ENCODE measurements around the gene NFATC1.

NFATC1 gene

DNA sequence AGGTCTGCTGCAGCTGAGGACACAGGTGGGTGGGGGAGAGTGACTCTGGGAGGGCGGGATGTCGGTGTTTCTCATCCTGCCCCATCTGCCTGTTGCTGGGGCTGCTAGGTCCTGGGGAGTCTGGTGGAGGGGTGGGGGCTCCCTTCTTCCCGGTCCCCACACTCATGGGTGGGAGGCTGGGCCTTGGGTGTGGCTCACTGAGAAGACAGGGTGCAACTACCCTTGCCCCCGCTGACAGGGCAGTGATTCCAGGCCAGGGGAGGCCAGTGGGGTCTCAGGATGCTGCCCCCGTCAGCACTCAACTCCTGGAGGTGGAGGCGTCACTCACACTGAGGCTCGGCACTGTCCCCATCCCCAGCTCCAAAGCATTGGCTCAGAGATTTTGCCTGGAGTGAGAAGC, 7.7 kb upstream of the NFATC1 start:
- Histone ChIP-seq H3K4me3 (no peak overlapping the region), H3K27ac (no peak overlapping the region)
- DNase-seq (ENCODE audit: low spot score), result peak; percentile 62
- TF ChIP-seq, protein P1, sequence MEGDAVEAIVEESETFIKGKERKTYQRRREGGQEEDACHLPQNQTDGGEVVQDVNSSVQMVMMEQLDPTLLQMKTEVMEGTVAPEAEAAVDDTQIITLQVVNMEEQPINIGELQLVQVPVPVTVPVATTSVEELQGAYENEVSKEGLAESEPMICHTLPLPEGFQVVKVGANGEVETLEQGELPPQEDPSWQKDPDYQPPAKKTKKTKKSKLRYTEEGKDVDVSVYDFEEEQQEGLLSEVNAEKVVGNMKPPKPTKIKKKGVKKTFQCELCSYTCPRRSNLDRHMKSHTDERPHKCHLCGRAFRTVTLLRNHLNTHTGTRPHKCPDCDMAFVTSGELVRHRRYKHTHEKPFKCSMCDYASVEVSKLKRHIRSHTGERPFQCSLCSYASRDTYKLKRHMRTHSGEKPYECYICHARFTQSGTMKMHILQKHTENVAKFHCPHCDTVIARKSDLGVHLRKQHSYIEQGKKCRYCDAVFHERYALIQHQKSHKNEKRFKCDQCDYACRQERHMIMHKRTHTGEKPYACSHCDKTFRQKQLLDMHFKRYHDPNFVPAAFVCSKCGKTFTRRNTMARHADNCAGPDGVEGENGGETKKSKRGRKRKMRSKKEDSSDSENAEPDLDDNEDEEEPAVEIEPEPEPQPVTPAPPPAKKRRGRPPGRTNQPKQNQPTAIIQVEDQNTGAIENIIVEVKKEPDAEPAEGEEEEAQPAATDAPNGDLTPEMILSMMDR (IDR thresholded peaks at IDR 0.05), result no peak

DNA sequence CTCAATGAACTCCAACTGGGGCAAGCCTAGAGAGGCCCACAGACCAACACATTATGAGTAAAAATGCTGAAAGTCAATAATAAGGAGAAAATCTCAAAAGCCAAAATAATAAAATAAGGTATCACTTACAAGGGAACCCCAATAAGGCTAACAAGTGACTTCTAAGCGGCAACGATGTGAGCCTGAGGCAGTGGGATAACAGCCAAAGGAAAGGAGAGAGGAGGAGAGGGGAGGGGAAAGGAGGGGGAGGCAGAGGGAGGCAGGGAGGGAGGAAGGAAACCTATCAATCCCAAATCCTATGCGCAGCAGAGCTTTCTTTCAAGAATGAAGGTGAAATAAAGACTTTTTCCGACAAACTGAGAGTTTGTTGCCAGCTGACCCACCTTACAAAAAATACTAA, 6.0 kb upstream of the NFATC1 start:
- DNase-seq (ENCODE audit: low spot score), result no peak
- H3K27ac ChIP-seq, result no peak overlapping the region
- no peak overlapping the region for H3K4me3 ChIP-seq
- TF ChIP-seq, protein P1 (IDR thresholded peaks at IDR 0.05), result no peak

DNA sequence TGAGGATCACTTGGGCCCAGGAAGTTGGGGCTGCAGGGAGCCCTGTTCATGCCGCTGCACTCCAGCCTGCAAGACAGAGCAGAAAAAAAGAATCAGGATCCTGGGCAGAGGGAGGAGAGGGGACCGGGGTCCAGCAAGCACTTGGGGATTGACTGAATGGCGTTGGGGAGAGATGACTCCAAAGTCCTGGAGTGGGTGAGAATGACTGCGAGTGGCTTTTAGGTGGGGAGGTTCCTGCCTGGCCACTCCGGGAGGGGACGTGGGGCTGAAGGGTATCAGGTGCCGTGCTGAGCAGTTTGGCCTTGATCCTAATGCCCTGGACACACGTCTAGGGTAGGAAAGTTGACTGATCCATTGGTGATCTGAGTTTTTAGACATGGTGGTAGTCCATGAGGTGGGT, 3.5 kb upstream of the NFATC1 start:
- TF ChIP-seq, protein P1 (IDR thresholded peaks at IDR 0.05), result no peak

DNA sequence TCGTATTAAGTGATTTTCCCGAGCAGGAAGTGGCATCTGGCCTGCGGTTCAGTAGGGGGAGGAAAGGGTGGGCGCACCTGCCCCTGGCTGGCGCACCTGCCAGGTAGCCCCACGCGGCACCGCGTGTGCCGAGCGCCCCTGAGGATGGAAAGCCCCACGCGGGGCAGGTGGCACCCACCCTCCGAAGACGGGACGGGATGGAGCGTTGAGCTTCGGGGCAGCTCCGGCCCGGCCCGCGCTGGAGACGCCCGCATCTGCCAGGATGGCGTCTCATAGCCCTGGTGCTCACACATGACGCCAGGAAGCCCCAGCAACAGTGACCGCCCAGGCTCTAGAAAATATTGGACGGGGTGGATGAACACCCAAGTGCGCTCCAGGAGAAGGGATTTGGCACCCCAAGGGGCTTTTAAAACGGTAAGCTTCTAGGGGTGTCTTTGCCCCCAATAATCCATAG, 2.5 kb upstream of the NFATC1 start:
- peak; percentile 84 for DNase-seq (ENCODE audit: low spot score)
- TF ChIP-seq, protein P1 (IDR thresholded peaks at IDR 0.05), result no peak
- Histone ChIP-seq H3K4me3 (peak overlapping the region; percentile 90), H3K27ac (peak overlapping the region; percentile 96 to 99)

More for the DNA sequence above, 3.5 kb upstream of the NFATC1 start:
- H3K27ac ChIP-seq, result peak overlapping the region; percentile 2 to 96
- peak; percentile 73 for DNase-seq (ENCODE audit: low spot score)
- H3K4me3 ChIP-seq, result no peak overlapping the region

DNA sequence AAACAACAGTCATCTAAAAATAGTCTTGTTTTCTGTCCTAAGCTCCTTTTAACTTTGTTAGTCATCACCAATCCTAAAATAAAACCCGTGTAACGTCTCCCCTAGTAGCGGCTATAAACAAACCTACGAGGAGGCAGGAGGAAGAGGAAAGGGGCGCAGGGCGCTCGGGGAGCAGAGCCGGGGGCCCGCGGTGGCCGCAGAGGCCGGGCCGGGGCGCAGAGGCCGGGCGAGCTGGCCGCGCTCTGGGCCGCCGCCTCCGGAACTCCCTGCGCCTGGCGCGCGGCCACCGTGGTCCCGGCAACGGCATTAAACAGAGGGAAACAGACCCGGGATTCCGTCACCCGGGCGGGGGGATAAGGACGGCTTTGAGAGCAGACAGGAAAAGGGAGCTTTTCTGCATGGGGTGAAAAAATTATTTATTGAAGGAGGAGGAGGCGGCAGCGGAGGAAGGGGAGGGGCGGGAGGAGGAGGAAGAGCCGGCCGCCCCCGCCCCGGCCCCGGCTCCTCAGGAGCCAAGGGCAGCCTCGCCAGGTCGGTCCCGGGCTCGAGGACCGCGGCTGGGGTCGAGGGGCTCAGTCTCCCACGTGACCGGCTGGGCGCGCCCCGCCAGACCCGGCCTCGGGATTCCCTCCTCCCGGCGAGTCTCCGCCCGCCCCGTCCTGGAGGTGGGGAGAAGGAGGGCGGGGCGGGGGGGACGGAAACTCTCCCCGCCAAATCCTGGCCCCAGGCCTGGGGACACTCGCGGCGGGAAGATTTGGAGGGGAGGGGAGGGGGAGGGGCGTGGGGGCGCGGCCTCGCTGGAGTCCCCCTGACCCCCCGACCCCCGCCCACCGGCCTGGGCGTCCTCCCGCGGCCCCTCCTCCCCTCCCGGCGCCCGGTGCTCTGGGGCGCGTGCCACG, 1.8 kb upstream of the NFATC1 start:
- TF ChIP-seq, protein P1 (IDR thresholded peaks at IDR 0.05), result no peak
- Histone ChIP-seq H3K4me3 (peak overlapping the region; percentile 90), H3K27ac (peak overlapping the region; percentile 96 to 99)
- peak; percentile 95 for DNase-seq (ENCODE audit: low spot score)

DNA sequence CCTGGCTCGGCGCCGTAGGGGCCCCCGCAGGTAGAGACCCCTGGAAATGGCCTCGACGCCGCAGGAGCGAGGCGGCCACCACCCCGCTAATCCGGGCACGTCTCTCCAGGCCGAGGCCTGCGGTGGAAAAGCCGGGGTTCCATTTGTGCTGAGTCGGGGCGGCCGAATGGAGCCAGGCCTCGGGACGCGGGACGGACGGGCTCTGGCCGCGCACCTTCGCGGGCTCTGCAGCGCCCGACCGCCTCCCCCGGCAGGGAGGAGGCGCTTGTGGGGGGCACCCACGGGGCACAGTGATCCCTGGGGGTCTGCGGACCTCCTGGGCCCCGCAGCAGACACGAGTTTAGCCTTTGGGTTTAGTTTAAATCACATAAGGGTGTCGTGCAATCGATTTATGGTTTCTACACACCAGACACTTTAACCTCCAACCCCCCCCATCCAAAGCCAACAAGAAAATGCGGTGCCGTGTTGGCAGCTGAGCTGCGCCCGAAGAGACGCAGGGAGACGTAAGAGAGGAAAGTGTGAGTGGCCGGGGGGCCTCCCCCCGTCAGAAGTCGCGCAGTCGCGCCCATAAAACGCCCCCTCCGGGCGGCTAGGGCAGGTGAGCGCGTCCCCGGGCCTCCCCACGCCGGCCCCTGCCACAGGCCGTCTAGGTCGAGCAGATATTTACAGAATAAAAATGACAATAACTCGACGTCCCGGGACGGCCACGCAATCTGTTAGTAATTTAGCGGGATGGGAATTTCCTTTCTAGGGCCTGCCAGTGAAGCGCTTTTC, 1.0 kb upstream of the NFATC1 start:
- Histone ChIP-seq H3K27ac (peak overlapping the region; percentile 96 to 99), H3K4me3 (peak overlapping the region; percentile 90)
- TF ChIP-seq, protein P1 (IDR thresholded peaks at IDR 0.05), result no peak
- peak; percentile 85 for DNase-seq (ENCODE audit: low spot score)

Measured in coronary artery (tissue), 2 donors.